Stomach smooth muscle (tissue), 2 donors: Measurements from ENCODE around the gene COL26A1.

Experiments
- H3K27ac ChIP-seq: one replicate; pipeline ENCODE4 v1.7.0; 2013; ENCODE audit warnings: mild to moderate bottlenecking, low read length, inconsistent platforms
- H3K27me3 ChIP-seq, 2 donors: one replicate each; pipeline ENCODE4 v1.7.0; 2013; ENCODE audit warnings: low read length in 2 of 2; ENCODE audit not compliant: insufficient read depth in 2 of 2, control insufficient read depth in 1 of 2
- H3K36me3 ChIP-seq, 2 donors: one replicate each; pipeline ENCODE4 v1.7.0; 2013; ENCODE audit warnings: low read length in 2 of 2; ENCODE audit not compliant: control insufficient read depth in 2 of 2, insufficient read depth in 2 of 2
- H3K4me1 ChIP-seq: one replicate; pipeline ENCODE4 v1.7.0; 2013; ENCODE audit warnings: low read length; ENCODE audit not compliant: control insufficient read depth, insufficient read depth
- H3K4me3 ChIP-seq, 2 donors: one replicate each; pipeline ENCODE4 v1.7.0; 2013; ENCODE audit warnings: low read length in 2 of 2
- H3K9ac ChIP-seq, 2 donors: one replicate each; pipeline ENCODE4 v1.7.0; 2013; ENCODE audit warnings: low read length in 2 of 2, mild to moderate bottlenecking in 1 of 2
- H3K9me3 ChIP-seq, 2 donors: one replicate each; pipeline ENCODE4 v1.7.0; 2013; ENCODE audit warnings: low read length in 2 of 2; ENCODE audit not compliant: control insufficient read depth in 2 of 2
- donor health status: healthy.
- donor health status: Pancreatic carcinoma.

The COL26A1 gene

DNA sequence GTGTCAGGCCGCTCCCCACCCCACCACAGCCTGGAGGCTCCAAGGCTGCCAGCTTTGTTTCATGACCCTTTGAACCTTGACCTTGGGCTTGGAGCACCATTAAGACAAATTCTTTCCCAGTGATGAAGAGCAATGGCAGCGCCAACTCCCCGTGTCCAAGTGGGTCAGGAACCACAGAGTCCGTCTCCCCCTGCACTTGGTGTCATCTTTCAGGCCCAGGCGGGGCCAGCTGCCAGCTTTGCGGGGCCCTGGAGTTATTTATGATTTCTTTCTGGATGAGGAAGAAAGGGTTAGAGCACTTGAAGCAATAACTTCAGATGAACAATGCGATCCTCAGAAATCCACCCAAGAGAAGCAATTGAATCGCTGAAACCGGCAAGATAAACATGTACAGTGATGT is 155.7 kb downstream of the COL26A1 start:
- Histone ChIP-seq H3K27ac (no peak overlapping the region), H3K4me1 (peaks cover 3% of the 10 kb centered on the region), H3K9ac (no peak overlapping the region), H3K36me3 (no peaks in the 10 kb centered on the region), H3K4me3 (no peak overlapping the region), H3K9me3 (peaks cover 0 to 12% of the 10 kb centered on the region in 2 donors), H3K27me3 (peaks cover 0 to 12% of the 10 kb centered on the region in 2 donors)

- Histone ChIP-seq H3K36me3 (no peaks in the 10 kb centered on the region), H3K27ac (no peak overlapping the region), H3K4me3 (no peak overlapping the region), H3K9ac (no peak overlapping the region), H3K4me1 (peaks cover 3% of the 10 kb centered on the region), H3K9me3 (peaks cover under 1 to 12% of the 10 kb centered on the region in 2 donors), H3K27me3 (peaks cover 0 to 11% of the 10 kb centered on the region in 2 donors)
These were observed 156.8 kb downstream of the COL26A1 start for GRCh38 chr7:101519324-101520023.

DNA sequence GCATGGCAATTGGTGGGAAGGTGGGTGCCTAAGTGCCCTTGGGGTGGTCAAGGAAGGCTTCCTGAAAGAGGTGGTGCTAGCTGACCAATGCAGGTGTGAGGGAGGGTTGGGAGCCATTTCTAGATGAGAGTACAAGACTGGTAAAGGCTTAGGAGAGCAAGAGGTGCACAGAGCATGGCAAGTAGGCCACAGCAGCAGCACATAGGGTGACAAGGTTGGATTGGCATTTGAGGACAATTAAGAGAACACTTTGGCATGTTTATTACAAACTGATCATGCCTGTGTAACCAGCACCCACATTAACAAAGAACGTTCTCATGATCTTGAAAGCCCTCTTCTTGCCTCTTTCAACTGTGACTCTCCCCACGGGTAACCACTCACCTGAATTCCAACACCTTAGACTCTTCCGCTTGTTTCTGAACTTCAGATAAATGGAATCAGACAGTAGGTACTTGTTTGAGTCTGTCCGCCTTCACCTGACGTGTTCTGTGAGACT is 158.8 kb downstream of the COL26A1 start:
- no peak overlapping the region for H3K9ac ChIP-seq
- H3K27me3 ChIP-seq, result peaks cover 0 to 7% of the 10 kb centered on the region in 2 donors
- H3K36me3 ChIP-seq, result no peaks in the 10 kb centered on the region
- H3K4me1 ChIP-seq, result peaks cover 3% of the 10 kb centered on the region
- no peak overlapping the region for H3K4me3 ChIP-seq
- no peak overlapping the region for H3K27ac ChIP-seq
- H3K9me3 ChIP-seq, result peaks cover 5 to 16% of the 10 kb centered on the region in 2 donors

DNA sequence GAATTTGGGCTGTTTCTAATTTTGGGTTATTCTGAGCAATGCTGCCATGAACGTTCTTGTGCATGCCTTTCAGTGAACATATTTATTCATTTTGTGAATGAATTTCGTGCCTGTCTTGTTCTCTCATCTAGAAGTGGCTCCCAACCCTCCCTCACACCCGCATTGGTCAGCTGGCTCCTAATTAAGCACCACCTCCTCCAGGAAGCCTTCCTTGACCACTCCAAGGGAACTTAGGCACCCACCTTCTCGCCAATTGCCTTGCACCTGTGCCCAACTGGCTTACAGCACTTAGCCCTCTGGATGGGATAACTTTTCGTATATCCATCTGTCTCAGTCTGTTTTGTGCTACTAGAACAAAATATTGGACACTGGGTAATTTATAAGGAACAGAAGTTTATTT is 159.3 kb downstream of the COL26A1 start:
- Histone ChIP-seq H3K36me3 (no peaks in the 10 kb centered on the region), H3K9me3 (peaks cover 5 to 16% of the 10 kb centered on the region in 2 donors), H3K27ac (no peak overlapping the region), H3K4me1 (peaks cover 3% of the 10 kb centered on the region), H3K4me3 (no peak overlapping the region), H3K9ac (no peak overlapping the region), H3K27me3 (peaks cover 0 to 7% of the 10 kb centered on the region in 2 donors)

DNA sequence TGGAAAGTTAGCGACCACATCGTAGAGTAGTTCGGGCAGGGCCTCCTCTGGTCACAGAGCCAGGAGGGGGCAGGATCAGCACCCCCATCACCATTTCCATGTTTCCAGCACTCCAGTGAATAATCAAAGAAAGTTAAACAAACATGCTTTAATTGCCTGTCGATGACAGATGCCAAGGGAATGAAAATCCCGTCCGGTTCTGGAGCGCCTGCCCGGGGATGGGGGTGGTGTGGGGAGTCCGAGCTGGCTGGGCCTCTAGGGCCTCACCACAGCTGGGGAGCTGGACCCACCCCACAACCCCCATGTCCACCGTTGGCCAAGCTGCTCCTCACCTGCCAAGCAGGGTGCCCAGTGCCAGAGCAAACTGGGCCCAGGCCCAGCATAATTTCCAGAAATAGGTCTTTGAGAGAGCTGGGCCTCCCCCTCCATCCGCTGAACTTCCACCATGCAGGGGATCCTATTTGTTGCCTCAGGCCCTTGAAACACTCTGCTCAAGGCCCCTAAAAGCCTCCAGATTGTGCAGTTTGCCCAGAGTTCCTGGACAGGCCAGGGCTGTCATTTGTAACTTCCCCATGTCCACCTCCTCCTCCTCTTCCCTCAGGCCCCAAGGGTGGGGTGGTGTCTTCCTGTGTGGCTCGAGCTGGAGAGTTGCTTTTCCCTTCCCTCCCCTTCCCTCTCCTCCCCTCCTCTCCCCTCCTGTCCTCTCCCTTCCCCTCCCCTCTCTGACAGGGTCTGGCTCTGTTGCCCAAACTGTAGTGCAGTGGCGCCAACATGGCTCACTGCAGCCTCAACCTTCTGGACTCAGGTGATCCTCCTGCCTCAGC is 165.4 kb downstream of the COL26A1 start:
- H3K4me3 ChIP-seq, result no peak overlapping the region
- no peak overlapping the region for H3K9ac ChIP-seq
- H3K9me3 ChIP-seq, result peaks cover 4 to 5% of the 10 kb centered on the region in 2 donors
- no peak overlapping the region for H3K27ac ChIP-seq
- H3K27me3 ChIP-seq, result peaks cover 0 to 2% of the 10 kb centered on the region in 2 donors
- no peaks in the 10 kb centered on the region for H3K4me1 ChIP-seq
- no peaks in the 10 kb centered on the region for H3K36me3 ChIP-seq

- no peaks in the 10 kb centered on the region for H3K4me1 ChIP-seq
- peaks cover 4% of the 10 kb centered on the region in 2 donors for H3K9me3 ChIP-seq
- H3K4me3 ChIP-seq, result no peak overlapping the region
- peaks cover 0 to 2% of the 10 kb centered on the region in 2 donors for H3K27me3 ChIP-seq
- no peaks in the 10 kb centered on the region for H3K36me3 ChIP-seq
- no peak overlapping the region for H3K27ac ChIP-seq
- H3K9ac ChIP-seq, result no peak overlapping the region
These were observed 166.9 kb downstream of the COL26A1 start for GRCh38 chr7:101529560-101529959.

DNA sequence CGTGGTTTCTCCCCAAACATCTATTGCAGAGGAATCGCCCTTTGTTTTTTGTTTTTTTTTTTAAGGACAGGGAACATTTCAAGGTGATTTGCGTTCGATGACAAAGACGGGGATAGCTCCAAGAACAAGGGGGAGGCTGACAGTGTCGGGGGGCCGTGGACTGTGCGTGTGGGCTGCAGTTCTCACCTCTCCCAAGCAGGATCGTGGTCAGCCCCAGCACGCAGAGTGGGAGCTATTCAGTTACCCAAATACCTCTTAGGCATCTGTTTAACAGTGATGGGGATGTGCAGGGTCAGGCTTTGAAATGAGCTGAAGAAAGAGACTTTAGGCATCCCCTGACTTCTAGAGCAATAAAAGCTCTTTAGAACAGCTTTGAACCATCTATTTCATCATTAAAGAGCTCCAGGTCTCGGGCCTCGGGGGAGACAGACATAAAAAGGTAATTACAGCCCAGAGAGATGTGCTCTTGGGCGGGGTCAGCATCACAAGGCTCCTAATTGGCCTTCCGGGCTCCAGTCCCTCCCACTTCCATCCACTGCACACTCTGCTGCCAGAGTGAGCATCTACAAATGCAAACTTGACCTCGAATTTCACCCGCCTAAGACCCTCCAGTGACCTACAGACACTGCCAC is 169.2 kb downstream of the COL26A1 start:
- Histone ChIP-seq H3K27me3 (peaks cover 0 to 5% of the 10 kb centered on the region in 2 donors), H3K4me1 (no peaks in the 10 kb centered on the region), H3K36me3 (no peaks in the 10 kb centered on the region), H3K9me3 (no peaks in the 10 kb centered on the region), H3K4me3 (no peak overlapping the region), H3K27ac (no peak overlapping the region), H3K9ac (no peak overlapping the region)

- Histone ChIP-seq H3K9me3 (no peaks in the 10 kb centered on the region), H3K36me3 (no peaks in the 10 kb centered on the region), H3K9ac (no peak overlapping the region), H3K27ac (no peak overlapping the region), H3K27me3 (peaks cover 0 to 5% of the 10 kb centered on the region in 2 donors), H3K4me3 (no peak overlapping the region), H3K4me1 (no peaks in the 10 kb centered on the region)
These were observed 169.9 kb downstream of the COL26A1 start for GRCh38 chr7:101532400-101533102.

DNA sequence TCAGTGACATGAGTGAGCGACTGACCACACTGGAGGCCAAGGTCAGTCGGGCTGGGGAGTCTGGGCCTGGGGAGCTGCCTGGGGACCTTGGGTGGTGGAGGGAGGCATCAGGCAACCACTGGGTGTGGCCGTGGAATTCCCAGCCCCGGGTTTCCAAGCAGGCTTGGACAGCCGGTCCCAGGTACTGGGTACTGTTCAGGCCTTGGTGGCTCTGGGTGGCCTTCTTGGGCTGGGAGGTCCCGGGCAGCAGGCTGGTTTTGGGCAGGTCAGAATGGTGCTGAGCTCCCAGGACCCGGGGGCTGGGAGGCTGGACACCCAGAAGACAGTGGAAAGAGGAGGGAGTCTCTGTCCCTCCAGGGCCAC is 170.4 kb downstream of the COL26A1 start:
- H3K4me3 ChIP-seq, result no peak overlapping the region
- H3K27ac ChIP-seq, result no peak overlapping the region
- H3K4me1 ChIP-seq, result no peaks in the 10 kb centered on the region
- no peak overlapping the region for H3K9ac ChIP-seq
- H3K36me3 ChIP-seq, result no peaks in the 10 kb centered on the region
- peaks cover 0 to 5% of the 10 kb centered on the region in 2 donors for H3K27me3 ChIP-seq
- H3K9me3 ChIP-seq, result no peaks in the 10 kb centered on the region
